B cell (primary cell): ENCODE measurements around the gene DNM1L. TPM values are rescaled to one million over a fixed set of nuclear protein-coding genes. Genes with fewer than 3 reads are reported as not detected.

ENCODE experiments used
- ATAC-seq: fragments of 200-7000 bp; cut with Tn5 transposase; one replicate; pipeline ENCODE4 v1.10.0; 2021; ENCODE audit warnings: low read depth, mild to moderate bottlenecking, moderate number of reproducible peaks, moderate library complexity
- CTCF ChIA-PET: fragments of 350-600 bp; sonication (Branson Sonifier 250); formaldehyde crosslinking; loops from one replicate; lab custom pipeline; 2021; ENCODE audit warnings: antibody characterized with exemption, inconsistent platforms; lab: Charles Lee
- POLR2A ChIA-PET: fragments of 350-600 bp; sonication (Branson Sonifier 250); formaldehyde crosslinking; loops from one replicate; lab custom pipeline; 2021; ENCODE audit warnings: antibody characterized with exemption; lab: Charles Lee
- DNase-seq: peaks from one replicate; pipeline ENCODE4 v3.0.0; 2013
- H2AFZ ChIP-seq: 2 replicates; pipeline ENCODE4 v1.6.1; 2012; ENCODE audit warnings: mild to moderate bottlenecking, low read depth, low read length; ENCODE audit not compliant: insufficient read depth, poor library complexity, severe bottlenecking
- H3K27ac ChIP-seq, 2 donors: 1 replicate in 1 of 2; 2 replicates in 1 of 2; pipeline ENCODE4 v1.5.1; 2012 to 2013; ENCODE audit warnings: low read length in 2 of 2, mild to moderate bottlenecking in 2 of 2, moderate library complexity in 1 of 2
- H3K27me3 ChIP-seq, 4 experiments: fragments of 200-600 bp in 1 of 4; sonication (generic) in 1 of 4; replicated peaks in 1 of 4; 1 replicate in 2 of 4; 2 replicates in 2 of 4; pipeline versions ENCODE4 v1.6.1 to v1.7.0; 2013 to 2016; ENCODE audit warnings: low read length in 3 of 4, mild to moderate bottlenecking in 2 of 4, mixed read lengths in 1 of 4, moderate library complexity in 1 of 4; ENCODE audit not compliant: insufficient read depth in 4 of 4, control insufficient read depth in 3 of 4; ENCODE audit errors: control extremely low read depth in 1 of 4
- H3K36me3 ChIP-seq, 2 experiments: replicated peaks in 1 of 2; 1 replicate in 1 of 2; 2 replicates in 1 of 2; pipeline versions ENCODE4 v1.6.1 to v1.7.1; 2013; ENCODE audit warnings: low read length in 1 of 2; ENCODE audit not compliant: insufficient read depth in 2 of 2, control insufficient read depth in 1 of 2; ENCODE audit errors: control extremely low read depth in 1 of 2, extremely low read depth in 1 of 2
- H3K4me1 ChIP-seq, 2 donors: fragments of 200-600 bp in 1 of 2; sonication (generic) in 1 of 2; 1 replicate in 1 of 2; 2 replicates in 1 of 2; pipeline versions ENCODE4 v1.5.1 to v1.6.1; 2013 to 2017; ENCODE audit warnings: low read length in 2 of 2; ENCODE audit not compliant: control insufficient read depth in 2 of 2, insufficient read depth in 2 of 2
- H3K4me2 ChIP-seq: replicated peaks from 2 replicates; pipeline ENCODE3; 2012; ENCODE audit warnings: mild to moderate bottlenecking, low read depth, low read length; ENCODE audit not compliant: poor library complexity, severe bottlenecking
- H3K4me3 ChIP-seq, 5 experiments: fragments of 200-600 bp in 1 of 5; sonication (generic) in 1 of 5; 1 replicate in 3 of 5; 2 replicates in 2 of 5; pipeline versions ENCODE4 v1.5.1 to v1.7.0; 2011 to 2016; ENCODE audit warnings: low read length in 4 of 5, mild to moderate bottlenecking in 4 of 5, low read depth in 2 of 5, control low read depth in 1 of 5, moderate library complexity in 1 of 5; ENCODE audit not compliant: insufficient read depth in 1 of 5; ENCODE audit errors: control extremely low read depth in 1 of 5, extremely low read depth in 1 of 5
- H3K79me2 ChIP-seq: fragments of 200-600 bp; sonication (generic); one replicate; pipeline ENCODE4 v1.6.0; 2016; ENCODE audit warnings: low read length; ENCODE audit not compliant: control insufficient read depth, insufficient read depth
- H3K9ac ChIP-seq: fragments of 200-600 bp; sonication (generic); 2 replicates; pipeline ENCODE4 v1.6.1; 2017; ENCODE audit warnings: mild to moderate bottlenecking, low read length, moderate library complexity
- H3K9me3 ChIP-seq, 3 donors: one replicate each; pipeline versions ENCODE4 v1.6.1 to v1.7.1; 2013; ENCODE audit warnings: low read length in 2 of 3; ENCODE audit not compliant: control insufficient read depth in 2 of 3, insufficient read depth in 1 of 3; ENCODE audit errors: control extremely low read depth in 1 of 3
- H4K20me1 ChIP-seq: 2 replicates; pipeline ENCODE4 v1.6.0; 2012; ENCODE audit warnings: mild to moderate bottlenecking, low read length; ENCODE audit not compliant: insufficient read depth, control insufficient read depth, poor library complexity, severe bottlenecking
- H3K27ac Mint-ChIP-seq: one replicate; pipeline ENCODE4 v1.8.0; 2021; ENCODE audit warnings: mixed read lengths
- H3K27me3 Mint-ChIP-seq: one replicate; pipeline ENCODE4 v1.8.0; 2021; ENCODE audit warnings: mixed read lengths
- H3K4me1 Mint-ChIP-seq: one replicate; pipeline ENCODE4 v1.8.0; 2021; ENCODE audit warnings: mixed read lengths
- H3K4me3 Mint-ChIP-seq: one replicate; pipeline ENCODE4 v1.8.0; 2021; ENCODE audit warnings: mixed read lengths
- H3K9me3 Mint-ChIP-seq: one replicate; pipeline ENCODE4 v1.8.0; 2022; ENCODE audit warnings: mixed read lengths; ENCODE audit not compliant: insufficient read depth
- EZH2 ChIP-seq: IDR thresholded peaks from 2 replicates; pipeline ENCODE4 v1.6.1; 2012; ENCODE audit warnings: borderline replicate concordance, low read depth, mild to moderate bottlenecking, moderate library complexity, low read length; ENCODE audit not compliant: insufficient read depth, poor library complexity, severe bottlenecking
- WGBS: methylation state at CpG from one replicate; pipeline ENCODE4 v1.1.5; 2013; ENCODE audit warnings: missing lambda C conversion rate; ENCODE audit not compliant: insufficient coverage; 5-methylcytosine and 5-hydroxymethylcytosine counted together
- intact Hi-C: fragments of 100-400 bp; cut with micrococcal nuclease; formaldehyde crosslinking; loops from one replicate; pipeline ENCODE4 v1.10.0; 2022
- polyA plus RNA-seq: library from polyadenylated mRNA; depleted of rRNA; stranded (reverse); fragments of >200 nt; gene quantifications from 2 replicates; pipeline ENCODE4 v1.2.3, GENCODE V29; 2012
- total RNA-seq, 2 donors: library from RNA; stranded (reverse); fragments of 120-200 nt in 1 of 2; gene quantifications; 1 replicate in 1 of 2; 2 replicates in 1 of 2; pipeline versions ENCODE4 v1.2.3 to v1.2.4, GENCODE V29; 2013 to 2022
- TF ChIP-seq, protein P1 (sequence below): fragments of 200-600 bp; IDR thresholded peaks from one replicate; pipeline ENCODE4 v1.8.0; 2022; ENCODE audit warnings: antibody characterized with exemption, mild to moderate bottlenecking

DNM1L gene
- total and polyA plus RNA-seq, 2 donors (not counting 1 experiment from before 2014, with no cell fraction given), result 23.3 to 74.2 TPM

DNA sequence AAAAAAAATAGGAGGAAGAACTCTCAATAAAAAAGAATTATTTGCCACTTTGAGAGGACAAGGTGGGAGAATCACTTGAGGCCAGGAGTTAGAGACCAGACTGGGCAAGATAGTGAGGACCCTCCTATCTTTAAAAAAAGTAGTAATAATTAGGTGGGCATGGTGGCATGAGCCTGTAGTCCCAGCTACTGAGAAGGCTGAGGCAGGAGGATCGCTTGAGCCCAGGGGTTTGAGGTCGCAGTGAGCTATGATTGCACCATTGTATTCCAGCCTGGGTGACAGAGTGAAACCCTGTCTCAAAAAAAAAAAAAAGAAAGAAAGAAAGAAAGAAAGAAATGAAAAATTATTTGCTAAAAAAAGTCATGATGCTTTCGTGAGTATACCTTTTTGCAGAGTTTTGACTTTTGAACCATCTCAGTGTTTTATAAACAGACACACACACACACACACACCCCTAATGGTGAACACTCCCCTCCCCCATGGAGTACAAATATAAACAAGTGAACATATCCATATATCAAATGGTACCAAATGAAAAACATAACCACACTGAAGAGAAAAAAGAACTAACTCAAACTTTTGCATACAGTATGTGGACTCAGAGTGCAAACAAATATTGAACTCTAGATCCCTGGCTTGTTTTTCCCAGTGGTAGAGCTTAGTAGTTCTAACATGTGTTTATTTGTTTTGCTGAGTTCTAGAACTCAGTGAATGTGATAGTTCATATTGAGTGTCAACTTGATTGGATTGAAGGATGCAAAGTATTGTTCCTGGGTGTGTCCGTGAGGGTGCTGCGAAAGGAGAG is 27.7 kb upstream of the DNM1L start:
- Mint-ChIP-seq H3K4me1 (no peaks in the 10 kb centered on the region), H3K27ac (no peak overlapping the region), H3K4me3 (no peak overlapping the region), H3K9me3 (no peaks in the 10 kb centered on the region), H3K27me3 (no peaks in the 10 kb centered on the region)
- intact Hi-C loops, result no loop called here
- ChIA-PET POLR2A (no interaction called here), CTCF (no interaction called here)
- H2AFZ ChIP-seq, result no peak overlapping the region
- no peaks in the 10 kb centered on the region for H3K79me2 ChIP-seq
- H3K4me2 ChIP-seq, result no peak overlapping the region
- no peak for TF ChIP-seq EZH2
- TF ChIP-seq, protein P1, sequence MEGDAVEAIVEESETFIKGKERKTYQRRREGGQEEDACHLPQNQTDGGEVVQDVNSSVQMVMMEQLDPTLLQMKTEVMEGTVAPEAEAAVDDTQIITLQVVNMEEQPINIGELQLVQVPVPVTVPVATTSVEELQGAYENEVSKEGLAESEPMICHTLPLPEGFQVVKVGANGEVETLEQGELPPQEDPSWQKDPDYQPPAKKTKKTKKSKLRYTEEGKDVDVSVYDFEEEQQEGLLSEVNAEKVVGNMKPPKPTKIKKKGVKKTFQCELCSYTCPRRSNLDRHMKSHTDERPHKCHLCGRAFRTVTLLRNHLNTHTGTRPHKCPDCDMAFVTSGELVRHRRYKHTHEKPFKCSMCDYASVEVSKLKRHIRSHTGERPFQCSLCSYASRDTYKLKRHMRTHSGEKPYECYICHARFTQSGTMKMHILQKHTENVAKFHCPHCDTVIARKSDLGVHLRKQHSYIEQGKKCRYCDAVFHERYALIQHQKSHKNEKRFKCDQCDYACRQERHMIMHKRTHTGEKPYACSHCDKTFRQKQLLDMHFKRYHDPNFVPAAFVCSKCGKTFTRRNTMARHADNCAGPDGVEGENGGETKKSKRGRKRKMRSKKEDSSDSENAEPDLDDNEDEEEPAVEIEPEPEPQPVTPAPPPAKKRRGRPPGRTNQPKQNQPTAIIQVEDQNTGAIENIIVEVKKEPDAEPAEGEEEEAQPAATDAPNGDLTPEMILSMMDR, result no peak
- H3K4me3 ChIP-seq, result no peak overlapping the region
- 97% methylated on average over 4 of the region's 5 CpGs for WGBS
- no peaks in the 10 kb centered on the region for H3K4me1 ChIP-seq
- H3K36me3 ChIP-seq, result no peaks in the 10 kb centered on the region
- no peaks in the 10 kb centered on the region for H4K20me1 ChIP-seq
- no peak for ATAC-seq
- DNase-seq, result no peak
- no peaks in the 10 kb centered on the region for H3K27me3 ChIP-seq
- H3K9me3 ChIP-seq, result no peaks in the 10 kb centered on the region
- no peak overlapping the region for H3K9ac ChIP-seq
- no peak overlapping the region for H3K27ac ChIP-seq

DNA sequence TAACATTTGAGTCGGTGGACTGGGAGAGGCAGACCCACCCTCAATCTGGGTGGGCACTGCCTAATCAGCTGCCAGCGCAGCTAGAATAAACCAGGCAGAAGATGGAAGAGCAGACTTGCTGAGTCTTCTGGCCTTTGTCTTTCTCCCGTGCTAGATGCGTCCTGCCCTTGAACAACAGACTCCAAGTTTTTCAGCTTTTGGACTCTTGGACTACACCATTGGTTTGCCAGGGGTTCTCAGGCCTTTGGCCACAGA is 27.2 kb upstream of the DNM1L start:
- Histone ChIP-seq H3K4me1 (no peaks in the 10 kb centered on the region), H3K27ac (no peak overlapping the region), H2AFZ (no peak overlapping the region), H4K20me1 (no peaks in the 10 kb centered on the region), H3K27me3 (no peaks in the 10 kb centered on the region), H3K36me3 (no peaks in the 10 kb centered on the region), H3K79me2 (no peaks in the 10 kb centered on the region), H3K9me3 (no peaks in the 10 kb centered on the region), H3K4me2 (no peak overlapping the region), H3K9ac (no peak overlapping the region), H3K4me3 (no peak overlapping the region)
- ChIA-PET CTCF (no interaction called here), POLR2A (no interaction called here)
- no peaks in the 10 kb centered on the region for H3K27me3 Mint-ChIP-seq
- DNase-seq (no peak), ATAC-seq (no peak)
- intact Hi-C loops, result no loop called here
- H3K9me3 Mint-ChIP-seq, result no peaks in the 10 kb centered on the region
- H3K4me1 Mint-ChIP-seq, result no peaks in the 10 kb centered on the region
- H3K27ac Mint-ChIP-seq, result no peak overlapping the region
- WGBS, result 100% methylated on average over 4 of the region's 4 CpGs
- no peak overlapping the region for H3K4me3 Mint-ChIP-seq
- TF ChIP-seq EZH2, result no peak
- TF ChIP-seq, protein P1, result no peak
